NT2/D1 (cell line): ENCODE data around the gene RBM47.
"Not testable (repeated sequence)": the region's sequence is repeated elsewhere in the genome, so short reads cannot be mapped to it uniquely, and the experiment has no call there.

Experiments
- SUZ12 ChIP-seq: IDR thresholded peaks from 2 replicates; pipeline ENCODE4 v1.6.1; 2011; ENCODE audit not compliant: insufficient read length, insufficient read depth; ENCODE audit errors: extremely low read depth
- YY1 ChIP-seq: IDR thresholded peaks from 2 replicates; pipeline ENCODE4 v1.6.1; 2011; ENCODE audit not compliant: insufficient read length, insufficient read depth
- ZNF274 ChIP-seq: IDR thresholded peaks from 2 replicates; pipeline ENCODE4 v1.6.1; 2011; ENCODE audit warnings: mild to moderate bottlenecking, low read depth, low read length

- TF ChIP-seq SUZ12, ZNF274, YY1: not testable (repeated sequence)
Observed at GRCh38 chr4:40446261-40446750, 183.4 kb downstream of the RBM47 start.
